ENCODE results near the gene PKN1. TPM values are rescaled to one million over a fixed set of nuclear protein-coding genes. Genes with fewer than 3 reads are reported as not detected.

Gene PKN1
- 22.5 and 89.0 TPM in 2 replicates for total RNA-seq (2011; cell fraction: chromatin; rRNA removed; ENCODE audit: low replicate concordance)
- total RNA-seq (2011; cell fraction: nucleolus; rRNA removed), result 76.9 and 79.6 TPM in 2 replicates
- 33.7 and 45.6 TPM in 2 replicates for total RNA-seq (2011; cell fraction: nucleoplasm; rRNA removed)
- total RNA-seq (2014; rRNA removed) (108 and 133 TPM in 2 replicates), total RNA-seq (2014; rRNA removed; fragmentation: Illumina TruSeq; extraction: Trizol) (25.8 and 37.3 TPM in 2 replicates), total RNA-seq (2015; rRNA removed; fragmentation: Illumina TruSeq; extraction: Trizol) (75.0 and 80.6 TPM in 2 replicates), total RNA-seq (2021) (222 and 228 TPM in 2 replicates), polyA plus RNA-seq (2011; rRNA removed) (52.1 and 63.7 TPM in 2 replicates), polyA plus RNA-seq (2014; fragmentation: Illumina TruSeq; extraction: Trizol) (77.5 and 97.5 TPM in 2 replicates), polyA plus RNA-seq (2014; fragmentation: Nextera tagmentation; extraction: Ambion mirVana) (under 1 TPM; 0.30 to 0.57 TPM), polyA plus RNA-seq (2014; rRNA removed) (97.3 and 108 TPM in 2 replicates), polyA minus RNA-seq (2011; rRNA and poly(A)+ RNA removed) (37.3 and 59.9 TPM in 2 replicates), Bru-seq, nascent RNA (percentile 68 among the genes with signal in this experiment), BruChase-seq, experiment 1, labeled RNA remaining after a 2-hour chase (percentile 64 among the genes with signal in this experiment), BruChase-seq, experiment 2, labeled RNA remaining after a 6-hour chase (percentile 66 among the genes with signal in this experiment)
- 66.1 and 116 TPM in 2 replicates for polyA plus RNA-seq (2011; cell fraction: cytosol; rRNA removed)
- 105 and 144 TPM in 2 replicates for polyA plus RNA-seq (2011; cell fraction: nucleus; rRNA removed)
- 160 and 186 TPM in 2 replicates for polyA plus RNA-seq (2012)
- 93.0 and 105 TPM in 2 replicates for polyA minus RNA-seq (2011; cell fraction: cytosol; rRNA and poly(A)+ RNA removed)
- polyA minus RNA-seq (2011; cell fraction: nucleus; rRNA and poly(A)+ RNA removed), result 25.6 and 39.1 TPM in 2 replicates
- long read RNA-seq, experiment 1, transcript PKN1-202 (22 exons, 2,960 nt), result minor isoform, 23 of 441 reads
- long read RNA-seq, experiment 1, transcript PKN1-201 (22 exons, 3,069 nt), result major isoform, 237 of 441 reads
- long read RNA-seq, experiment 1, partial matches to known transcripts, result 141 of 441 reads
- long read RNA-seq, experiment 1, other reads (novel, unspliced or antisense), result 40 of 441 reads
- long read RNA-seq, experiment 2, transcript PKN1-202 (22 exons, 2,960 nt), result minor isoform, 11 of 209 reads
- long read RNA-seq, experiment 2, transcript PKN1-201 (22 exons, 3,069 nt), result major isoform, 90 of 209 reads
- long read RNA-seq, experiment 2, partial matches to known transcripts, result 85 of 209 reads
- long read RNA-seq, experiment 2, other reads (novel, unspliced or antisense), result 23 of 209 reads
- long read RNA-seq, experiment 3, partial matches to known transcripts, result 13 of 21 reads
- long read RNA-seq, experiment 3, other reads (novel, unspliced or antisense), result 1 of 21 reads

DNA sequence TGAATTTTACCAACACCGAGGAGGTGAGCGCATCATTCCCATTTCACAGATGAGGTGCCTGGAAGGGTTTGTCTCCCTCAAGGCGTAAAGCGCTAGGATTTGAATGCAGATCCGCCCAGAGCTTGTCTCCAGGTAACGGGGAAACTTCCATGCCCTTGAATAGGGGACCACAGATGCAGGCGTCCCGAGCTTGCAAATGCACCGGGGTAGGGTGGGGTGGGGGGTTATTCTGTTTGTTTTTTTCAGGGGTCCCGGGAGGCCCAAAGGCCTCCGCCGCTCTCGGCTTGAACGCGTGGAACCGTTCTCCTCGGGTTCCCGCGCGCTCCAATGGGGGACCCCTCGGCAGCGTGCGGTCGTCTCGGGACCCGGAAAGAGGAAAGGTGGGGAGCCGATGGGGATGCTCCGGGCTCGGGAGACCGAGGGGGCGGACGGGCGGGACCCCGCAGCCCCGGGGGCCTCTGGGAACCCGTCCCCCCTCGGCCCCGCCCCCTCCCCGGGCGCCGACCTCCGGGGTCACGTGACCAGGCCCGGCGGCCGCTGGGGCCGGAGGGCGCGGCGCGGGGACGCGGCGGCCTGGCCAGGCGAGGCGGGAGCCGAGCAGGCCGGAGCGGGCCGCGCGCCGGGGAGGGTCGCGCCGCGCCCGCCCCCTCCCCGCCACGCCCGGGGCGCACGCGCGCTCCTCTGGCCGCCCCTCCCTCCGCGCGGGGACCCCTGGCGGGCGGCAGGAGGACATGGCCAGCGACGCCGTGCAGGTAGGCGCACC, at the start of gene PKN1:
Gene PKN1 (plus strand): TSS at position 516 of the 763 bp plus-strand sequence. CDS start 216 bp downstream, at position 732.
- peak; percentile 78 to 95 (median 92) for DNase-seq (ENCODE audit: extremely low read depth in 1 of 4, low spot score in 3 of 4)
- Histone ChIP-seq H3K79me2 (ENCODE audit: control insufficient read depth, insufficient read depth, low read length) (peaks cover 43% of the 10 kb centered on the region), H3K9me1 (ENCODE audit: control insufficient read depth, insufficient read depth, low read length) (no peaks in the 10 kb centered on the region), H2AFZ (ENCODE audit: low read depth, low read length) (peak within 1 kb of the TSS; percentile 88), H3K27me3 (ENCODE audit: control insufficient read depth in 2 of 2, insufficient read depth in 2 of 2, low read length in 2 of 2) (no peaks in the 10 kb centered on the region), H3K4me3 (peak within 1 kb of the TSS; percentile 81), H3K9me3 (replicated peaks; ENCODE audit: control insufficient read depth, insufficient read depth, low read depth, low read length) (no peaks in the 10 kb centered on the region), H3K9ac (ENCODE audit: insufficient read depth in 1 of 2, low read depth in 2 of 2, low read length in 2 of 2) (peak within 1 kb of the TSS; percentile 76 to 94), H3K36me3 (ENCODE audit: control insufficient read depth, insufficient read depth, low read length) (peaks cover 14% of the 10 kb centered on the region; the same call in 2 of the 3 replicates), H3K4me1 (replicated peaks in 1 of 2; ENCODE audit: control insufficient read depth in 2 of 2, insufficient read depth in 2 of 2, low read length in 2 of 2) (peaks cover 17 to 44% of the 10 kb centered on the region in 2 experiments; a peak in 4 of 5 replicates), H3K4me2 (ENCODE audit: insufficient read depth, low read length) (peak within 1 kb of the TSS; percentile 89), H3K27ac (ENCODE audit: extremely low read depth, low read depth, low read length) (peak within 1 kb of the TSS; percentile 83), H4K20me1 (replicated peaks; ENCODE audit: control insufficient read depth, insufficient read depth, low read length) (no peaks in the 10 kb centered on the region; the same call in 1 of the 2 replicates)
- no TSS peak for BruUV-seq (replicated peaks)
- intact Hi-C loops (cut with micrococcal nuclease), result loop anchor here (5.0 to 10.0 kb wide), 2 partner anchors 34 to 122 kb away; no protein-coding TSS in a partner anchor
- in situ Hi-C loops (cut with MboI), result no loop called here
- ChIA-PET CTCF (ENCODE audit: low intra/inter-chr PET ratio) (interaction anchor here (2.0 kb wide), 1 partner anchor 54 kb away, joined by 10 read pairs; no protein-coding TSS in a partner anchor), POLR2A (interaction anchor here (0.6 to 0.7 kb wide), 2 partner anchors 35 to 171 kb away, joined by 3 read pairs; no protein-coding TSS in a partner anchor)
- peak; percentile 66 for ATAC-seq
- peak; percentile 78 for FAIRE-seq
- WGBS (ENCODE audit: insufficient coverage, low coverage, missing lambda C conversion rate), result 7% methylated on average over 35 of the region's 85 CpGs
- TF ChIP-seq ARHGAP35 (IDR thresholded peaks at IDR 0.05; ENCODE audit: partially characterized antibody) (no peak), HDAC2 (IDR thresholded peaks at IDR 0.05) (peak; percentile 50; the same call in 1 of the 2 replicates), NR2C2 (CRISPR knock-in tag; IDR thresholded peaks at IDR 0.05) (no peak), NR2C2 (tag; IDR thresholded peaks at IDR 0.05) (peak; percentile 87), FUS (optimal IDR thresholded peaks at IDR 0.05; ENCODE audit: low read depth, low read length) (no peak), BCOR (IDR thresholded peaks at IDR 0.05) (peak; percentile 89), RCOR1 (IDR thresholded peaks at IDR 0.05; ENCODE audit: borderline replicate concordance in 1 of 2, low read depth in 2 of 2, low read length in 2 of 2) (peak in 1 of 2 experiments; percentile 42; a peak in 1 of 4 replicates), KLF6 (CRISPR knock-in tag; IDR thresholded peaks at IDR 0.05; ENCODE audit: borderline replicate concordance) (no peak), ATF7 (IDR thresholded peaks at IDR 0.05) (peak; percentile 19; the same call in 1 of the 2 replicates)
- TF ChIP-seq, protein P1, sequence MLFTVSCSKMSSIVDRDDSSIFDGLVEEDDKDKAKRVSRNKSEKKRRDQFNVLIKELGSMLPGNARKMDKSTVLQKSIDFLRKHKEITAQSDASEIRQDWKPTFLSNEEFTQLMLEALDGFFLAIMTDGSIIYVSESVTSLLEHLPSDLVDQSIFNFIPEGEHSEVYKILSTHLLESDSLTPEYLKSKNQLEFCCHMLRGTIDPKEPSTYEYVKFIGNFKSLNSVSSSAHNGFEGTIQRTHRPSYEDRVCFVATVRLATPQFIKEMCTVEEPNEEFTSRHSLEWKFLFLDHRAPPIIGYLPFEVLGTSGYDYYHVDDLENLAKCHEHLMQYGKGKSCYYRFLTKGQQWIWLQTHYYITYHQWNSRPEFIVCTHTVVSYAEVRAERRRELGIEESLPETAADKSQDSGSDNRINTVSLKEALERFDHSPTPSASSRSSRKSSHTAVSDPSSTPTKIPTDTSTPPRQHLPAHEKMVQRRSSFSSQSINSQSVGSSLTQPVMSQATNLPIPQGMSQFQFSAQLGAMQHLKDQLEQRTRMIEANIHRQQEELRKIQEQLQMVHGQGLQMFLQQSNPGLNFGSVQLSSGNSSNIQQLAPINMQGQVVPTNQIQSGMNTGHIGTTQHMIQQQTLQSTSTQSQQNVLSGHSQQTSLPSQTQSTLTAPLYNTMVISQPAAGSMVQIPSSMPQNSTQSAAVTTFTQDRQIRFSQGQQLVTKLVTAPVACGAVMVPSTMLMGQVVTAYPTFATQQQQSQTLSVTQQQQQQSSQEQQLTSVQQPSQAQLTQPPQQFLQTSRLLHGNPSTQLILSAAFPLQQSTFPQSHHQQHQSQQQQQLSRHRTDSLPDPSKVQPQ (CRISPR knock-in tag; IDR thresholded peaks at IDR 0.05; ENCODE audit: borderline replicate concordance), result no peak
- TF ChIP-seq, protein P2, sequence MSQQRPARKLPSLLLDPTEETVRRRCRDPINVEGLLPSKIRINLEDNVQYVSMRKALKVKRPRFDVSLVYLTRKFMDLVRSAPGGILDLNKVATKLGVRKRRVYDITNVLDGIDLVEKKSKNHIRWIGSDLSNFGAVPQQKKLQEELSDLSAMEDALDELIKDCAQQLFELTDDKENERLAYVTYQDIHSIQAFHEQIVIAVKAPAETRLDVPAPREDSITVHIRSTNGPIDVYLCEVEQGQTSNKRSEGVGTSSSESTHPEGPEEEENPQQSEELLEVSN (IDR thresholded peaks at IDR 0.05; ENCODE audit: borderline replicate concordance in 1 of 2, extremely low read depth in 1 of 2, insufficient read depth in 1 of 2, insufficient read length in 1 of 2, low read depth in 1 of 2, low read length in 1 of 2, poor library complexity in 1 of 2, severe bottlenecking in 1 of 2), result peak; percentile 59 to 84
